Endothelial cell of umbilical vein (primary cell): ENCODE results near the gene SSX4B. TPM values are rescaled to one million over a fixed set of nuclear protein-coding genes. Genes with fewer than 3 reads are reported as not detected.

Experiments used
- BruUV-seq: library from RNA; stranded (reverse); fragments of 400-500 nt; replicated peaks from 2 replicates; lab custom pipeline; 2021; lab: Mats Ljungman, UMichigan
- CTCF ChIA-PET: fragments of 300-600, 350-600 bp; sonication (Branson Sonifier 250); formaldehyde crosslinking; loops from one replicate; lab custom pipeline; 2021; ENCODE audit warnings: antibody characterized with exemption, inconsistent platforms; lab: Charles Lee
- POLR2A ChIA-PET: fragments of 300-600, 350-600 bp; sonication (Branson Sonifier 250); formaldehyde crosslinking; loops from one replicate; lab custom pipeline; 2021; ENCODE audit warnings: antibody characterized with exemption, inconsistent platforms; lab: Charles Lee
- DNase-seq: peaks from one replicate; pipeline ENCODE4 v3.0.0-alpha.2; 2011; ENCODE audit warnings: low read depth, low spot score
- FAIRE-seq: peaks from 2 replicates; lab custom pipeline; 2011; peaks lifted over from hg19 to GRCh38; lab: Jason Lieb, UNC
- H2AFZ ChIP-seq: 2 replicates; pipeline ENCODE4 v1.6.0; 2012; ENCODE audit warnings: low read depth, low read length, control low read depth, inconsistent platforms
- H3K27ac ChIP-seq: 2 replicates; pipeline ENCODE4 v1.5.1; 2011; ENCODE audit warnings: low read depth, mild to moderate bottlenecking, control low read depth, low read length, moderate library complexity; ENCODE audit not compliant: insufficient read depth
- H3K27me3 ChIP-seq, 2 experiments: 2 replicates each; pipeline versions ENCODE4 v1.6.0 to v1.6.1; 2011; ENCODE audit warnings: low read length in 2 of 2, mixed read lengths in 1 of 2; ENCODE audit not compliant: control insufficient read depth in 2 of 2, insufficient read depth in 2 of 2
- H3K36me3 ChIP-seq, 2 experiments: 2 replicates in 1 of 2; 3 replicates in 1 of 2; pipeline ENCODE4 v1.5.1; 2011; ENCODE audit warnings: low read length in 2 of 2, mild to moderate bottlenecking in 1 of 2, moderate library complexity in 1 of 2; ENCODE audit not compliant: control insufficient read depth in 2 of 2, insufficient read depth in 2 of 2; ENCODE audit errors: extremely low read depth in 1 of 2
- H3K4me1 ChIP-seq: 3 replicates; pipeline ENCODE4 v1.5.1; 2011; ENCODE audit warnings: mild to moderate bottlenecking, low read length; ENCODE audit not compliant: control insufficient read depth, insufficient read depth; ENCODE audit errors: extremely low read depth
- H3K4me2 ChIP-seq: 2 replicates; pipeline ENCODE4 v1.6.1; 2011; ENCODE audit warnings: low read length, control low read depth, mixed read lengths; ENCODE audit not compliant: insufficient read depth
- H3K4me3 ChIP-seq, 3 experiments: fragments of 200-600 bp in 1 of 3; sonication (generic), shearing (Covaris generic) in 1 of 3; replicated peaks in 1 of 3; 2 replicates each; pipeline ENCODE4 v1.5.1; 2011 to 2016; ENCODE audit warnings: control low read depth in 3 of 3, low read length in 3 of 3, mild to moderate bottlenecking in 2 of 3, inconsistent platforms in 1 of 3, low read depth in 1 of 3, moderate library complexity in 1 of 3; ENCODE audit not compliant: insufficient read depth in 1 of 3
- H3K79me2 ChIP-seq: 2 replicates; pipeline ENCODE4 v1.6.0; 2012; ENCODE audit warnings: low read length, inconsistent platforms; ENCODE audit not compliant: control insufficient read depth, insufficient read depth
- H3K9ac ChIP-seq: replicated peaks from 2 replicates; pipeline ENCODE3; 2011; ENCODE audit warnings: low read length, control low read depth; ENCODE audit not compliant: insufficient read depth; ENCODE audit errors: extremely low read depth
- H3K9me1 ChIP-seq: replicated peaks from 3 replicates; pipeline ENCODE4 v1.6.0; 2011; ENCODE audit warnings: mild to moderate bottlenecking, low read length; ENCODE audit not compliant: control insufficient read depth, insufficient read depth; ENCODE audit errors: extremely low read depth
- H3K9me3 ChIP-seq: replicated peaks from 2 replicates; pipeline ENCODE4 v1.5.1; 2012; ENCODE audit warnings: low read length, inconsistent platforms; ENCODE audit not compliant: control insufficient read depth, insufficient read depth
- H4K20me1 ChIP-seq: replicated peaks from 2 replicates; pipeline ENCODE3; 2011; ENCODE audit warnings: mild to moderate bottlenecking, low read length; ENCODE audit not compliant: control insufficient read depth, insufficient read depth; ENCODE audit errors: extremely low read depth
- EZH2 ChIP-seq: IDR thresholded peaks from 2 replicates; pipeline ENCODE4 v1.6.1; 2012; ENCODE audit warnings: borderline replicate concordance, low read depth, mild to moderate bottlenecking, moderate library complexity, low read length, inconsistent platforms; ENCODE audit not compliant: severe bottlenecking
- FOS ChIP-seq: IDR thresholded peaks from 2 replicates; pipeline ENCODE4 v1.6.1; 2011; ENCODE audit warnings: mild to moderate bottlenecking, low read length, moderate library complexity, borderline replicate concordance; ENCODE audit not compliant: insufficient read depth
- GATA2 ChIP-seq: IDR thresholded peaks from 2 replicates; pipeline ENCODE4 v1.7.0; 2011; ENCODE audit warnings: low read depth, mild to moderate bottlenecking, moderate library complexity, mixed read lengths, low read length; ENCODE audit not compliant: insufficient read length, insufficient read depth
- JUN ChIP-seq: IDR thresholded peaks from 2 replicates; pipeline ENCODE4 v1.6.1; 2011; ENCODE audit warnings: borderline replicate concordance, low read depth; ENCODE audit not compliant: insufficient read length, insufficient read depth
- MYC ChIP-seq: IDR thresholded peaks from one replicate; pipeline ENCODE4 v1.6.1; 2011; ENCODE audit warnings: mild to moderate bottlenecking, low read depth, low read length
- POLR2A ChIP-seq: IDR thresholded peaks from 2 replicates; pipeline ENCODE4 v1.6.1; 2012; ENCODE audit warnings: low read depth, mild to moderate bottlenecking, control low read depth, low read length
- POLR2AphosphoS5 ChIP-seq: IDR thresholded peaks from 2 replicates; pipeline ENCODE4 v1.6.1; 2012; ENCODE audit warnings: low read depth, mild to moderate bottlenecking, control low read depth, low read length, moderate library complexity; ENCODE audit not compliant: insufficient read depth
- dilution Hi-C: fragments of 300-500 bp; cut with MboI; formaldehyde crosslinking; loops from one replicate; pipeline ENCODE4 v1.15.0; 2019; ENCODE audit warnings: low sequenced_read_pairs; ENCODE audit not compliant: extremely low pct_ligation_motif_present
- intact Hi-C: fragments of 100-400 bp; cut with micrococcal nuclease; formaldehyde crosslinking; loops from one replicate; pipeline ENCODE4 v1.10.0; 2022
- polyA plus RNA-seq, 4 experiments: library from polyadenylated mRNA; depleted of rRNA in 3 of 4; stranded (reverse) in 3 of 4; unstranded in 1 of 4; fragments of >200 nt; gene quantifications; 2 replicates each; pipeline versions ENCODE4 v1.2.1 to v1.2.3, GENCODE V29; 2011 to 2012; ENCODE audit warnings: missing spikeins in 1 of 4
- total RNA-seq: library from RNA; stranded (reverse); gene quantifications from 2 replicates; pipeline ENCODE4 v1.2.3, GENCODE V29; 2021
- TF ChIP-seq, protein P1 (sequence below), 2 donors: IDR thresholded peaks; 1 replicate in 1 of 2; 2 replicates in 1 of 2; pipeline ENCODE4 v1.5.1; 2011; ENCODE audit warnings: low read length in 2 of 2, mild to moderate bottlenecking in 2 of 2, moderate library complexity in 2 of 2, control low read depth in 1 of 2, inconsistent platforms in 1 of 2, low read depth in 1 of 2; ENCODE audit not compliant: insufficient read depth in 1 of 2; ENCODE audit errors: extremely low read depth in 1 of 2
- TF ChIP-seq, protein P2 (sequence below): IDR thresholded peaks from 2 replicates; pipeline ENCODE4 v1.6.1; 2011; ENCODE audit not compliant: insufficient read depth, insufficient read length

SSX4B gene
- total and polyA plus RNA-seq, 2 donors (not counting 3 experiments of a cell fraction or from before 2014, with no cell fraction given), result not detected

DNA sequence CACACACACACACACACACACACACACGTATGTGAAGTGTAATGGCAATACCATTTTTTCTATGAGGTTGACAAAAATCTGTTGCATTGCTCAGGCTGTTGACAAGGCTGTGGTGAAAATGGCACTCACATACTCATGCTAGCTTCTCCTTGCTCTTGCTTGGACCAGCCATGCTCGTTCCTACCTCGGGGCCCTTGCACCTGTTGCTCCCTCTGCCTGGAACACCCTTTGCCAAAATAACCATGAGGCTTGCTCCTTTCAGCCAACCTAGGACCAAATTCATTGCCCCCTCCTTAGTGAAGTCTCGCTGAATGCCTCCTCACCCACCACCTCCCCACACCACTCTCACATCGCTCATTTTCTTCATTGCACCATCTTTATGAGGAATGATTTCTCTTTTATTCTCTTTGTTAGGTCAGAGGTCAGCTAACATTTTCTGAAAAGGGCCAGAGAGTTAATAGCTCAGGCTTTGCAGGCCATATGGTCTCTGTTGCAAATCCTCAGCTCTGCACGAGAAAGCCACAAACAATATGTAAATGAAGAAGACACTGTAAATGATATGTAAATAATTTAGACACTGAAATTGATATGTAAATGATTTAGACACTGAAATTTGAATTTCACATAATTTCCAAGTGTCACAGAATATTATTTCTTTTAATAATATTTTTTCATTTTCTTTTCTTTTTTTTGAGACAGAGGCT is 45.0 kb upstream of the SSX4B start:
- Histone ChIP-seq H3K4me3 (no peak overlapping the region), H3K4me2 (no peak overlapping the region), H3K36me3 (no peaks in the 10 kb centered on the region), H3K9me1 (no peaks in the 10 kb centered on the region), H3K4me1 (no peaks in the 10 kb centered on the region), H2AFZ (no peak overlapping the region), H3K79me2 (no peaks in the 10 kb centered on the region), H4K20me1 (no peaks in the 10 kb centered on the region), H3K27me3 (no peaks in the 10 kb centered on the region), H3K9ac (no peak overlapping the region), H3K9me3 (no peaks in the 10 kb centered on the region), H3K27ac (no peak overlapping the region)
- BruUV-seq, result no TSS peak
- TF ChIP-seq, protein P1, sequence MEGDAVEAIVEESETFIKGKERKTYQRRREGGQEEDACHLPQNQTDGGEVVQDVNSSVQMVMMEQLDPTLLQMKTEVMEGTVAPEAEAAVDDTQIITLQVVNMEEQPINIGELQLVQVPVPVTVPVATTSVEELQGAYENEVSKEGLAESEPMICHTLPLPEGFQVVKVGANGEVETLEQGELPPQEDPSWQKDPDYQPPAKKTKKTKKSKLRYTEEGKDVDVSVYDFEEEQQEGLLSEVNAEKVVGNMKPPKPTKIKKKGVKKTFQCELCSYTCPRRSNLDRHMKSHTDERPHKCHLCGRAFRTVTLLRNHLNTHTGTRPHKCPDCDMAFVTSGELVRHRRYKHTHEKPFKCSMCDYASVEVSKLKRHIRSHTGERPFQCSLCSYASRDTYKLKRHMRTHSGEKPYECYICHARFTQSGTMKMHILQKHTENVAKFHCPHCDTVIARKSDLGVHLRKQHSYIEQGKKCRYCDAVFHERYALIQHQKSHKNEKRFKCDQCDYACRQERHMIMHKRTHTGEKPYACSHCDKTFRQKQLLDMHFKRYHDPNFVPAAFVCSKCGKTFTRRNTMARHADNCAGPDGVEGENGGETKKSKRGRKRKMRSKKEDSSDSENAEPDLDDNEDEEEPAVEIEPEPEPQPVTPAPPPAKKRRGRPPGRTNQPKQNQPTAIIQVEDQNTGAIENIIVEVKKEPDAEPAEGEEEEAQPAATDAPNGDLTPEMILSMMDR (IDR thresholded peaks at IDR 0.05; ENCODE audit: extremely low read depth in 1 of 2, insufficient read depth in 1 of 2, low read depth in 1 of 2, low read length in 2 of 2), result no peak
- TF ChIP-seq JUN (no peak), MYC (no peak), POLR2AphosphoS5 (no peak), FOS (no peak), POLR2A (no peak), EZH2 (no peak), GATA2 (no peak)
- TF ChIP-seq, protein P2, sequence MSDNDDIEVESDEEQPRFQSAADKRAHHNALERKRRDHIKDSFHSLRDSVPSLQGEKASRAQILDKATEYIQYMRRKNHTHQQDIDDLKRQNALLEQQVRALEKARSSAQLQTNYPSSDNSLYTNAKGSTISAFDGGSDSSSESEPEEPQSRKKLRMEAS, result no peak
- CTCF ChIA-PET, result no interaction called here
- dilution Hi-C loops (no loop called here), intact Hi-C loops (no loop called here)
- FAIRE-seq (no peak), DNase-seq (no peak)
- POLR2A ChIA-PET, result no interaction called here
